Gastroesophageal sphincter (tissue), 3 donors: Measurements from ENCODE around the gene KRTAP6-1.

Experiments used
- EP300 ChIP-seq: sonication (generic); formaldehyde crosslinking; IDR thresholded peaks from one replicate; pipeline ENCODE4 v1.6.1; 2017; ENCODE audit warnings: antibody characterized with exemption, mild to moderate bottlenecking
- POLR2A ChIP-seq, 2 donors: fragments of 450-650 bp; IDR thresholded peaks; one replicate each; pipeline ENCODE4 v1.6.1; 2017; ENCODE audit warnings: antibody characterized with exemption in 2 of 2, mild to moderate bottlenecking in 2 of 2, moderate library complexity in 1 of 2
- POLR2AphosphoS5 ChIP-seq: sonication (generic); formaldehyde crosslinking; IDR thresholded peaks from one replicate; pipeline ENCODE4 v1.6.1; 2017; ENCODE audit warnings: antibody characterized with exemption
- TF ChIP-seq, protein P1 (sequence below), 4 experiments: fragments of 200-600 bp in 2 of 4; fragments of 450-650 bp in 2 of 4; sonication (generic) in 1 of 4; IDR thresholded peaks; one replicate each; pipeline ENCODE4 v1.5.1; 2017 to 2019; ENCODE audit warnings: antibody characterized with exemption in 4 of 4, mild to moderate bottlenecking in 2 of 4, moderate library complexity in 2 of 4

DNA sequence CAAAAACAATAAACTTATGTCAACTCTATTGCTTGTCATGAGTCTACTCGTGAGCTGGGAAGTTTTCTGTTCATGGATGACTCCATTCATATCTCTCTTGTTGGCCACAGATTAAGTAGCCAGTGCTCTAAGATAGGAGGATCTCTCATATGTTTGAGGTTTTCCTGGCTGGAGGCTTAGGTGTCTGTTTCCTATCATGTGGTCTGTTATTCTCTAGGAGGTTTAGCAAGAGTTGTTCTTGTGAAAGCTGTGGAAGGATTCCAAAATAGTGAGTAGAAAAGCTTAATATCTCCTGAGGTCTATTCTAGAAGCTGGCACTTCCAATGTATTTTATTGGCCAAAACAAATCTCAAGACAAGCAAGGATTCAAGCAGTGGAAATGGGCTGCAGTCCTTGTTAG lies 15.5 kb upstream of the KRTAP6-1 start:
- TF ChIP-seq, protein P1, sequence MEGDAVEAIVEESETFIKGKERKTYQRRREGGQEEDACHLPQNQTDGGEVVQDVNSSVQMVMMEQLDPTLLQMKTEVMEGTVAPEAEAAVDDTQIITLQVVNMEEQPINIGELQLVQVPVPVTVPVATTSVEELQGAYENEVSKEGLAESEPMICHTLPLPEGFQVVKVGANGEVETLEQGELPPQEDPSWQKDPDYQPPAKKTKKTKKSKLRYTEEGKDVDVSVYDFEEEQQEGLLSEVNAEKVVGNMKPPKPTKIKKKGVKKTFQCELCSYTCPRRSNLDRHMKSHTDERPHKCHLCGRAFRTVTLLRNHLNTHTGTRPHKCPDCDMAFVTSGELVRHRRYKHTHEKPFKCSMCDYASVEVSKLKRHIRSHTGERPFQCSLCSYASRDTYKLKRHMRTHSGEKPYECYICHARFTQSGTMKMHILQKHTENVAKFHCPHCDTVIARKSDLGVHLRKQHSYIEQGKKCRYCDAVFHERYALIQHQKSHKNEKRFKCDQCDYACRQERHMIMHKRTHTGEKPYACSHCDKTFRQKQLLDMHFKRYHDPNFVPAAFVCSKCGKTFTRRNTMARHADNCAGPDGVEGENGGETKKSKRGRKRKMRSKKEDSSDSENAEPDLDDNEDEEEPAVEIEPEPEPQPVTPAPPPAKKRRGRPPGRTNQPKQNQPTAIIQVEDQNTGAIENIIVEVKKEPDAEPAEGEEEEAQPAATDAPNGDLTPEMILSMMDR (IDR thresholded peaks at IDR 0.05) = no peak
- TF ChIP-seq POLR2A (IDR thresholded peaks at IDR 0.05) (no peak), POLR2AphosphoS5 (no peak), EP300 (no peak)
